Cardiac muscle cell (in vitro differentiated cells and primary cell): Measurements from ENCODE around the gene APLNR. TPM values are rescaled to one million over a fixed set of nuclear protein-coding genes. Genes with fewer than 3 reads are reported as not detected.

Experiments used
- DNase-seq, 2 donors: peaks; one replicate each; pipeline versions ENCODE4 v3.0.0 to v3.0.0-alpha.2; 2010 to 2017; ENCODE audit warnings: low read depth in 1 of 2, low spot score in 1 of 2
- H3K27ac ChIP-seq: fragments of 200-600 bp; sonication (generic); 2 replicates; pipeline ENCODE4 v1.5.1; 2016
- H3K27me3 ChIP-seq: fragments of 200-600 bp; sonication (generic); 2 replicates; pipeline ENCODE4 v1.6.0; 2016; ENCODE audit warnings: control low read depth
- H3K36me3 ChIP-seq: fragments of 200-600 bp; sonication (generic); 2 replicates; pipeline ENCODE4 v1.5.1; 2016; ENCODE audit warnings: control low read depth
- H3K4me1 ChIP-seq: fragments of 200-600 bp; sonication (generic); 2 replicates; pipeline ENCODE4 v1.8.1; 2017; ENCODE audit warnings: low read depth, mild to moderate bottlenecking, mixed run types
- H3K4me3 ChIP-seq: fragments of 200-600 bp; sonication (generic); 2 replicates; pipeline ENCODE4 v1.5.1; 2016; ENCODE audit warnings: mild to moderate bottlenecking
- H3K9me3 ChIP-seq: fragments of 200-600 bp; sonication (generic); 2 replicates; pipeline ENCODE4 v1.5.1; 2017; ENCODE audit warnings: low read depth, mild to moderate bottlenecking, control low read depth
- CTCF ChIP-seq: IDR thresholded peaks from 2 replicates; pipeline ENCODE4 v1.5.1; 2012; ENCODE audit warnings: low read depth, mild to moderate bottlenecking, low read length
- polyA plus RNA-seq: library from polyadenylated mRNA; unstranded; fragments of >200 nt; fragmentation: Nextera tagmentation; extraction: Ambion mirVana; gene quantifications from 2 replicates; pipeline ENCODE4 v1.2.1, GENCODE V29; 2016
- total RNA-seq: library from RNA; depleted of rRNA; stranded (reverse); fragments of >200 nt; gene quantifications from 2 replicates; pipeline ENCODE4 v1.2.3, GENCODE V29; 2016

Gene APLNR
- total and polyA plus RNA-seq, 2 experiments from 2014 or later, result 7.2 to 16.0 TPM

- Histone ChIP-seq H3K4me1 (peaks cover 27% of the 10 kb centered on the region), H3K9me3 (no peaks in the 10 kb centered on the region), H3K27me3 (no peaks in the 10 kb centered on the region), H3K27ac (no peak overlapping the region), H3K36me3 (no peaks in the 10 kb centered on the region), H3K4me3 (no peak overlapping the region)
- TF ChIP-seq CTCF, result no peak
- DNase-seq, result no peak
Observed at GRCh38 chr11:57216463-57216862, 20.6 kb downstream of the APLNR start.

GRCh38 chr11:57214494-57214893 lies 22.6 kb downstream of the APLNR start:
- no peak for TF ChIP-seq CTCF
- Histone ChIP-seq H3K27ac (peak overlapping the region; percentile 82), H3K4me1 (peaks cover 44% of the 10 kb centered on the region), H3K9me3 (no peaks in the 10 kb centered on the region), H3K4me3 (no peak overlapping the region), H3K27me3 (no peaks in the 10 kb centered on the region), H3K36me3 (no peaks in the 10 kb centered on the region)
- peak; percentile 35 to 74 for DNase-seq

GRCh38 chr11:57214098-57214417 lies 23.0 kb downstream of the APLNR start:
- H3K4me1 ChIP-seq, result peaks cover 42% of the 10 kb centered on the region
- no peak for TF ChIP-seq CTCF
- peak in 1 of 2 donors; percentile 33 for DNase-seq

GRCh38 chr11:57213342-57214097 lies 23.5 kb downstream of the APLNR start:
- no peaks in the 10 kb centered on the region for H3K36me3 ChIP-seq
- H3K9me3 ChIP-seq, result no peaks in the 10 kb centered on the region
- TF ChIP-seq CTCF, result no peak
- DNase-seq, result peak; percentile 50 to 61
- peaks cover 38% of the 10 kb centered on the region for H3K4me1 ChIP-seq
- no peaks in the 10 kb centered on the region for H3K27me3 ChIP-seq
- no peak overlapping the region for H3K4me3 ChIP-seq
- peak overlapping the region; percentile 82 for H3K27ac ChIP-seq

More at GRCh38 chr11:57214098-57214417, 23.0 kb downstream of the APLNR start:
- Histone ChIP-seq H3K27ac (peak overlapping the region; percentile 82), H3K36me3 (no peaks in the 10 kb centered on the region), H3K4me3 (no peak overlapping the region), H3K27me3 (no peaks in the 10 kb centered on the region), H3K9me3 (no peaks in the 10 kb centered on the region)

GRCh38 chr11:57210781-57211180 lies 26.3 kb downstream of the APLNR start:
- TF ChIP-seq CTCF, result no peak
- Histone ChIP-seq H3K4me3 (no peak overlapping the region), H3K27ac (peak overlapping the region; percentile 83), H3K27me3 (no peaks in the 10 kb centered on the region), H3K36me3 (no peaks in the 10 kb centered on the region), H3K9me3 (no peaks in the 10 kb centered on the region), H3K4me1 (peaks cover 38% of the 10 kb centered on the region)
- DNase-seq, result peak in 1 of 2 donors; percentile 83
